HG03139 (cell line): ENCODE results near the gene GEMIN5.
"Not testable (repeated sequence)": the region's sequence is repeated elsewhere in the genome, so short reads cannot be mapped to it uniquely, and the experiment has no call there.

Source experiments
- ATAC-seq: cut with Tn5 transposase; IDR thresholded peaks from one replicate; pipeline ENCODE4 v1.9.1; 2021; ENCODE audit not compliant: unreplicated experiment

Gene GEMIN5

DNA sequence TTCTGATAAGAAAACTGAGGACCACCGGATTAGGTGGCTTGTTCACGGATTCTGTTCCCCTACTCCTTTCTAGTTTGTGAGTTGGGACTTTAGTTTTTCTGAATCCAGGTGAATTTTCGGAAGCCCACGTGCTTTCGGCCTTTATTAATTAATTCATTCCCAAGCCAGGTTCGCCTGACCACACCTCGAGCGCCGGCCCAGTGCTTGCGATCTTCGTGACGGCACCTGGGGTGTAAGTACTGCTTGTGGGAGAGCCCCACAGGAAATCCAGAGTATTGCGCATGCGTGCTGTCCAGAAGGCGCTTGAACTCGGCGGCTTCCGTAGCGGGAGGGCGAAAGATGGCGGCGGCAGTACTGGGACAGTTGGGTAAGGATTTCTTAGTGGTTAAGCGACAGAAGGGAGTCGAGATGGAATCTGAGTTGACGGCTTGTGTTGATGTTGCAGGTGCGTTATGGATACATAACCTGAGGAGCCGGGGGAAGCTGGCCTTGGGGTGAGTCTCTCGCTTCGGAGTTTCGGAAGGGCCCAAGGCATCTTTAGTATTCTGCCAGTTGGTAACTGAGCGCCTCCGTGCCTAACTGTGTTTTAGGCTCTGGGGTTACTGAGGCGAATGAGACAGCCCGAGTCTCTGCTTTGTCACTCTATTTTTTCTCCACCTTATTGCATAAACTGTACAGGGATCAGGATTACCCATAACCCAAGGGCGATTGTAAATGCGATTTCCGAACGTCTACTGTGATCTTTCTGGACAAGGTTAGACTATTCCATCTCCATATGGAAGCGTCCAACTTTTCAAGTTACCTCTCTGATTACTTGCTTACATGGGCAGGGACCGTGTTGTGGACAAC is 3.0 kb upstream of the GEMIN5 start, which contains the start of gene MRPL22:
Gene MRPL22 (plus strand): TSS at position 302 of the 849 bp plus-strand sequence. CDS start 38 bp downstream, at position 340.
- peak; percentile 41 for ATAC-seq

DNA sequence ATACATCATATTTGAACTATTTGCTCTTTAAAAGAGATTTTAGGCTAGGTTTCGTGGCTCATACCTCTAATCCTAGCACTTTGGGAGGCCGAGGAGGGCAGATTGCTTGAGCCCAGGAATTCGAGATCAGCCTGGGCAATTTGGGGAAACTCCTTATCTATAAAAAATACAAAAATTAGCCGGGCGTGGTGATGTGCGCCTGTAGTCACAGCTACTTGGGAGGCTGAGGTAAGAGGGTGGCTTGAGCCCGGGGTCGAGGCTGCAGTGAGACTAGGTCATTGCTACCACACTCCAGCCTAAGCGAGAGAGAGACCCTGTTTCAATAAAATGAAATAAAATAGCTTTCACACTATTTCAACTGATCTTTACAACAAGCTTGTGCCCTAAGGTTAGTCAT is 2.4 kb upstream of the GEMIN5 start:
- no peak for ATAC-seq

DNA sequence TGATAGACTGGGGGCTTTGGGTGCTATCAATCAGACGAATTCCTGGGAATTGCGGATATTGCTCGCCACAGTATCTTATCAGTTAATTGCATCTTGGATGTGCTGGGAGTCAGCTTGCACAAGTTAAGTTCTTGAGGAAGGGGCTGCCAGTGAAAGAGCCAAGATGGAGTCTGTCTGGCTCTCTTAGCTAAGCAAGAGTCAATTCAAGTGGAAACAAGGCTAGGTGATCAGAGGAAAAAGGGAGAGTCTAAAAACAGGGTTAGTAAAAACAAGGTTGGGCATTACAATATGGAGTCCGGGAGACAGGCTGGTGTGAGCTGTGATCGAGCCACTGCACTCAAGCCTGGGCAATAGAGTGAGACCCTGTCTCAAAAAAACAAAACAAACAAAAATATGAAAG is 1.4 kb upstream of the GEMIN5 start:
- not testable (repeated sequence) for ATAC-seq

DNA sequence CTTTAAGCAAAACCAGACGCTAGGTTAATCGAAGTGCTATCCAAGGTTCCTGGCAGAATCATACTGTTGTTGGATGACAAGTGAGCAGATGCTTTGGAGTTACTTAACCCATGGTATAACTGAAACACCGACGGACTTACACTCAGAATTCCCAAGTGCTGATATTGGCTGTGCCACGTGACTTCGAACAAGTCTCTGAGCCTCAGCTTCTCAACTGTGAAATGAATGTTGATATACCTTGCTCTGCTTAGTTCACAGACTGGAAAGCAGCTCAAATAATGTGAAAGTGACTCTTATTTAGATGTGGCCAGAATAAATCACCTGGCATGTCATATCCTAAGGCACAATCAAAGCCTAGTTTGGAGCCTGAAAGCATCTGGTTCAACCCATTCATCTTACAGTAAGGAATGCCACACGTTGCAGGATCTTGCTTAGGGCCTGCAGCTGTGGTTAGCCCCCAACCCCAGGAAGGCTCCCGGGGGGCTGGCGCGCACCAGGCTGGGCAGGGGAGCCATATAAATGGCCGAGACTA is 759 bp downstream of the GEMIN5 start:
- no peak for ATAC-seq

DNA sequence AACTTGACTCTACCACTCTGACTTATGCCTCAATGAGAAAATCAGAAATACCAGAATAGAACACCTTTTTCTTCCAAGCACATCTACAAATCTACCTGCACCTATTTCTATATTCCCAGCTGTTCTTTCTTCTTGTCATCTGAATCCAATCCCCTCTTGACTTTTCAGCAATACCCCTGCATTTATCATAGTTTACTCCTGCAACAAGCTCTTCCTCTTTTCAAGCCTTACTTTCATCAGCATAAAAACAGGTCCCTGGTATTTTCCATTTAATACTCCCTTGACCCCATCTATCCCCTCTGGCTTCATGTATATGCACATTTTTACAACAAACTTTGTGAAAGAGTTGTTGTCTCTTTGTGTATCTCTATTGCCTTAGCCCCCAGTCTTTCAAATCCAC is 3.1 kb downstream of the GEMIN5 start:
- no peak for ATAC-seq

DNA sequence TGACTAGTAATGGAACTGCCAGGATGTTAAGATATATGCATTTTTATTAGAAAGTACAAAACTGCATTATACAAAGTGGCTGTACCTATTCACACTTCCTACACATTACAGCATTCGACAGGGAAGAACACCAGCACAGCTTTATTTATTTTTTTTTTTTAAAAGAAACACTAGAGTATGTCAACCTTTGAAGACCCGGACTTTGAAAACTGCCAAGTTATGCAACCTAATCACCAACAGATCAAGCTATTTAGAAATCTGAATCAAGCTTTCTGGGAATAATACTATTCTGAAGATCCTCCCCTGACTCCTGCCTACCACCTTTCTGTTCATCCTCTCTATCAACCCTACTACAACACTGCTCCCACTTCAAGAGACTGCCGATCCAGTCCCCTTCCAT is 4.5 kb downstream of the GEMIN5 start:
- ATAC-seq: no peak

DNA sequence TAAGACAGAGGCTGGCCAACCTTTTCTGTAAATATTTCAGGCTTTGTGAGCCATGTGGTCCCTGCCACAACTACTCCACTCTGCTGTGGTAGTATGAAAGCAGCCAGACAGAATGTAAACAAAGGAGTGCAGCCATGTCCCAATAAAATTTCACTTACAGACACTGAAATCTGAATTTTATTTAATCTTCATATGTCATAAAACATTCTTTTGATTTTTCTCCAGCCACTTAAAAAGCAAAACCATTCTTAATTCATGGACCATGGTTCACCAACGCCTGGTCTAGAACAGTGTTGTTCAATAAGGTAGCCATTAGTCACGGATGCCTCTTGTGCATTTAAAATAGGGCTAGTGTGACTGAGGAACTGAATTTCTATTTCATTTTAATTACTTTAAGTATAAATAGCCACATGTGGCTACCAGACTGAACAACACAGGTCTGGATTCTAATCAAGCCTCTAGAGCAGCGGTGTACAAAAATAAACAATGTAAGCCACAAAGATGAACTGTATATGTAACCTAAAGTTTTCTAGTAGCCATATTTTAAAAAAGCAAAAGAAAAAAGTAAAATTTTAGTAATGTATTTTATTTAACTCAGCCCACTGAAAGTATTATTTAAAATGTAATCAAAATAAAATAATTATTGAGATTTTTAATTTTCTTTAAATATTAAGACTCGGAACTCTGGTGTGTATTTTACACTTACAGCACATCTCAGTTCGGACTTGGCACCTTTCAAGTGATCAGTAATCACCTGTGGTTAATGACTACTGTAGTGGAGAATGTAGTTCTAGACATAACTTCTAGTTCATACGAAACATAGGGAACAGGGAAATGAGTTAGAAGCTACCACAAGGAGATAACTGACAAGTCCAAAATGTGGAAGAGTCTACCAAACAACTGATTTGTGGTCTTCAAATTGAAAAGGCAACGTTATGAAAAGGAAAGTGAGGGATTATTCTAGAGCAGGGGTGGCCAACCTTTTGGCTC is 14.3 kb downstream of the GEMIN5 start:
- no peak for ATAC-seq

DNA sequence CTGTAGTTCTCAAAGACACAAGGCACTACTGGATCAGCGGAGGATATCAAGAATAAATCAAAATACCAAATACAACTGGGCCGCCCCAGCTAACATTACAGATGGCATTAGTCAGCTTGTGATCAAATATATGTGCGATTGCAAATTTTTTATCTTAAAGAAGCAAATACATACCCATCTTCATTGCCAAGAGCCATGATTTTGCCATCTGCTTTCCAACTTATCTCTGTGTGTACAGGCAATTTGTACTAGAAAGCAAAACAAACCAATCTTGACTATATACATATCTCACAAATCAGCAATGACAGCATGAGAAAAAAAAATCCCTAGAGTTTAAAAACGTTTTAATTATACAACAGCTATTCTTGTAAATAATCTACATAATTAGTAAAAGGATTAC is 20.3 kb downstream of the GEMIN5 start:
- no peak for ATAC-seq

DNA sequence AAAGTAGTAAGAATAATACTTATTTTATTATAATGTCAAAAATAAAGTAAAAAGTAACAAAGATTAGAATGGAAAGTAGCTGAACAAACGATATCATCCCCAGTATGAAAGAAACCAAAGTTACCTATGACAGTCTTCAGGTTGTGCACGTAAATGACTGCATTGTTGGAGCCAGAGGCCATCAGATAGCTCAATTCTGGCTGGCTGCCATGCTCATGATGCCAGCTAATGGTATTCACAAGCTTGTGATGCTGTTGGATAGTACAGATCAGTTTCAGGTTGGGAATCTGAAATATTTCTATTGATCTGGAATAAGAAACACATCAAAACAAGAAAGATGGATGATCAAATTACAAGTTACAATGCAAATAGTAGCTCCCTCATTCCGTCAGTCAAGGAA is 21.1 kb downstream of the GEMIN5 start:
- no peak for ATAC-seq

DNA sequence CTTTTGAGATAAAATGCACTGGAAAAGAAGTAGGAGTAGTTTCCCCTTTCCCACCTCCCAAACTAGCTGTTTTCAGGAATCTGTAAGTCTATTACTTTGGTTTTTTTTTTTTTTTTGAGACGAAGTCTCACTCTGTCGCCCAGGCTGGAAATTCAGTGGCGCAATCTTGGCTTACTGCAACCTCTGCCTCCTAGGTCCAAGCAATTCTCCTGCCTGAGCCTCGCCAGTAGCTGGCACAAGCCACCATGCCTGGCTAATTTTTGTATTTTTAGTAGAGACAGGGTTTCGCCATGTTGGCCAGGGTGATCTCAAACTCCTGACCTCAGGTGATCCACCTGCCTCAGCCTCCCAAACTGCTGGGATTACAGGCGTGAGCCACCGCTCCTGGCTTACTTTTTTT is 32.4 kb downstream of the GEMIN5 start:
- not testable (repeated sequence) for ATAC-seq

DNA sequence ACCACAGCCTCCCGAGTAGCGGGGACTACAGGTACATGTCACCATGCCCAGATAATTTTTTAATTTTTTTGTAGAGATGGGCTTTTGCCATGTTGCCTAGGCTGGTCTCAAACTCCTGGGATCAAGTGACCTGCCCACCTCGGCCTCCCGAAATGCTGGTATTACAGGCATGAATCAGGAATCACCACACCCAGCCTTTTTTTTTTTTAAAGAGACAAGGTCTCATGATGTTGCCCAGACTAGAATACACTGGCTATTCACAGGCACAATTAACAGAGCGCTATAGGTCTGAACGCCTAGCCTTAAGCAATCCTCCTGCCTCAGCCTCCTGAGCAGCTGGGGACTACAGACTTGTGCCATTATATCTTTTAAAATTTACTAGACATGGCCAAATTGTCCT is 36.1 kb downstream of the GEMIN5 start:
- ATAC-seq: no peak

DNA sequence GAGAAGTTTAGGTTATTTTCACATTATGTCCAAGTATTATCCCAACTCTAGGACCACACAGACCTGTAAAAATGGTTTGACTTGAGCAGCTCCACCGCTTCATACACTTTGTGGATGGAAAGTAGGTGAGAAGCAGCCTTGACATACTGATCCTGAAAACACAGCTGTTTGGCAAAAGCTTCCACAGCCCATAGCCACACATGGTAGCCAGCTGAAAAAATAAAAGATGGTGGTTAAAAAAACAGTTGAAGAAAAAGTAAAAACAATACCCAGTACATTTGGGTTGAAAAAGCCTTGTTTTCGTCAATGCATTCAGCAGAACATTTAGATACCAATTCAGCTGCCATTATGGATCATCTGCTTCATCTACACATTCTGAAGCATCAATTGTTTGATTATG is 36.7 kb downstream of the GEMIN5 start:
- no peak for ATAC-seq

DNA sequence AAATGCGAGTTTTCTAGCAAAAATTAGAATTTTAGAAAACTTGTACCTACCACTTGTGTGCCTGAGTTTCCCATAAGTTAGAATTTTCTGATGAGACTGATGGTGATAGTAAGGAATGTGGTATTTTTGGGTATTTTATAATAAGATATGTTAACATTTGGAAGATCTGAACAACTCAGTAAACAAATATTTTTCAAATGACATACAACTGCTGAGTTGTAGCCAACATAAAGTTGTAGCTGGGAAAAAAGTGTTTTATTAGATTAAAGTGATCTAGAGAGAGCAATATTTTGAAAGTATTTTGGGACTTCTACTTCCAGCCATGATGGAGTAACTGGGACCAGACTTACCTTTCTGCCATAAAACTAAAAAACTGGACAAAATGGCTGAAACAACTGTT is 37.9 kb downstream of the GEMIN5 start:
- ATAC-seq: no peak

DNA sequence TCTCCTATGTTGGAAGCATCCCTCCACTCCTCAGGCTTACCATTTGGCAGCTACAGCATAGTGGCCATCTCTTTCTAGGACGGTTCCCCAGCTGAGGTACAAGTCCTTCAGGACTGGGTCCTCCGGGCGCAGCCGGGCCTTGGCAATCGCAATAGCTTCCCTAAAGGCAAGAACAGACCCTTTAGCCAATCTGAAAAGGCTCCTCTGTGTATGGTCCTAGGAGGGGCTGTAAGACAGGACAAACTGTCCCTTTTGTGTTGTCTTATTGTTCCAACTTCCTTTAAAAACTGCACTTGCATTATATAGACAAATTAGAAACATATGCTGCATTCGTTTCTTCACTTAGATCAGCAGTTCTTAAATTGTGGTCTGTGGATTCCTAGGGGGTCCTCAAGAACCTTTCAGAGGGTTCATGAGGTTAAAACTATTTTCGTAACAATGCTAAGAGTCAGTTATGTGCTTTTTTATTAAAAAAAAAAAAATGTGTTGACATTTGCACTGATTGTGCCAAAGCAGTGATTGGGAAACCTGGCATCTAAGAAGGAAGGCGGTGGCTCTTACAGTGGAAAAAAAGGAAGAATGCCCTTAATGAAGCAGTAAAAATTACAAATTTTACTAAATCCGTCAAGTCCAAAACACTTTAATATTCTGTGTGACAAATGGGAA is 38.7 kb downstream of the GEMIN5 start:
- no peak for ATAC-seq

DNA sequence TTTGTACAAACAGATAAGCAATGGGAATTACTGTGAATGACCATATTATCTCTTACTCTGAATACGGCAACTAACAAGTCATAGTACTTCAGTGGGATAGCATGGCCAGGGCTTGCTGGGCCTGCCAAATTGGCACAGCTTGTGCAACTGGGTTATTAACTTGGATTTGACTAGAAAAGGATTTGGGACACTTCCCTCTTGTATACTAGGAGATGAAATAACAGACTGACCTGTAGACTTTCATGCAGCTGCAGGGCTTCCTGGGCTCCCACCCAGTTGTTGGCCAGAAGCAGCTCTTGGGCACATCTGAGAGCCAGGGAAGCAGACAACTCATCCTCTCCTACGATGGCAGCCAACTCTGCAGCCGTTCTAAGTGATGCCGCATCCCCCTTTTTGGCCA is 39.8 kb downstream of the GEMIN5 start:
- no peak for ATAC-seq

DNA sequence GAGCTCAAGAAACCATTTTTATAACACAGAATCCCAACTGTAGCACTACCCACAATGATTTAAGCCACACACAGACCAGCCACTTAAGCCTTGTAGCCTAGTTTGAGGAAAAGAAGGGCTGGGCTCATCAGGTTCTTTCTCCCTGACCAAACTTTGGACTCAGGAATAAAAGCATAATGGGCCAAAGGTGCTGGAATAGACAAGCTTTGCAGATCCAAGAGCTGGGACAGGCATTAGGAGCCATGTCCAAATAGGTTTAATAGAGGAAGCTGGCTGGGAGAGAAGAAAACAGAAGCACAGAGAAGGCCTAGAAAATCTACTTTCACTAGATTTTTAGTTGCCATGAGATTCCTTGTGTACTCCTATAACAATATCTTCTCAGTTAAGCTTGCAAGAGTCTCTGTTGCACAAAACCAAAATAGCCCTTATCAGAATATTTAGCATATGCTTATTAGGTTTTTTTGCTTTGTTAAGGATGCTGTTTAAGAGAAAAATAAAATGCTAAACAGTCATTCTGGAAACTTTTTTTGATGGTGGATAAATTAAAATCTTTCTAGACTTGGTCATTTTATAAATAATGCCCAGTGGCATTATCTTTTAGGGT is 41.3 kb downstream of the GEMIN5 start:
- ATAC-seq: no peak

DNA sequence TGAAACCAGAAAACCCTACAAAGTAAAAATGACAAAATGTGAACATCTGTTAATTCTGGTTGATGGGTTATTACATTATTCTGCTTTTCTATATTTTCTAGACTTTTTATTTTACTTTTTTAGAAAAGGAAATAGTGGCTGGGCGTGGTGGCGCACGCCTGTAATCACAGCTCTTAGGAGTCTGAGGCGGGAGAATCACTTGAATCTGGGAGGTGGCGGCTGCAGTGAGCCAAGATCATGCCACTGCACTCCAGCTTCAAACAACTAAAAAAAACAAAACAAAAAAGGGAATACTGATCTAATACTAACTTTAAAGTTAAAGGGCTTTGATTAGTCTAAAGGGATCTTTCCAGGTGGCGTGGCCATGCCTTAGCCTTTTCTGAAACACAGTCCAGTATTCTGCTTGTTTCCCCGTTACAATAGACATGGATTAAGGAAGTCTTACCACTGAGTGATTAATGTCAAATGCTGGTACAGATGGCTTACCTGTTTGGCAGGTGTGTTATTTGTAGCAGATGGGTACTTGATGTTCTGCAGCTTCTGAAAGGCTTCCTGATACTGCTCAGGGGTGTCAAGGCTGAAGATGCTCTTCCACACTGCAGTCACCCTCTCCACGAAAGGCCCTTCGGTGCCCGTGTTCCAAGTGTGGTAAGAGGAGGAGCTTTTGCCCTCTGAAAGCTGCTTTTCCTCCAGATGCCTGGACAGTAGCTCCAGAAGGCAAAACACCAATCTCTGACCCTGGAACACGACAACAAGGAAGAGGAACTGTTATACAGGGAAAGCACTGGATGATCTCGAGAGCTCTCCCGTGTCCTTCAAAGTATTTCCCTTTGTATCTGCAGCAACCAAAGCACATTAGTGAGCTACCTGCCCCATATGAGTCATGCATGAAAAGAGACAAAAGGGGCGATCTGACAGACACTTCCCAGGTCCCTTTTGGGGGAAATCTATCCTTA is 42.1 kb downstream of the GEMIN5 start:
- ATAC-seq: no peak

DNA sequence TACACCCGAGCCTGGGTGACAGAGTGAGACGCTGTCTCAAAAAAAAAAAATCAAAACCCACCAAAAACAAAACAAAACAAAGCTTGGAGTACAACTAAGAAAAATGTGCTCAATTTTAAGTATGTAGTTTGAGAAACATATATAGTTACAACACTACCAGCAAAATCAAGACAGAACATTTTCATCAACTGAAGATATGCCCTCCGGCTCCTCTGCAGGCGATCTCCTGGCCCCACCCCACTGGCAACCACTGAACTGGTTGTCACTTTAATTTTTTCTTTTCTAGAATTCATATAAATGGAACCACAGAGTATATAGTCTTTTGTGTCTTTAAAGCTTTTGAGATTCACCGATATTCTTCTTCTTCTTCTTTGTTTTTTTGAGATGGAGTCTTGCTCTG is 44.6 kb downstream of the GEMIN5 start:
- no peak for ATAC-seq

DNA sequence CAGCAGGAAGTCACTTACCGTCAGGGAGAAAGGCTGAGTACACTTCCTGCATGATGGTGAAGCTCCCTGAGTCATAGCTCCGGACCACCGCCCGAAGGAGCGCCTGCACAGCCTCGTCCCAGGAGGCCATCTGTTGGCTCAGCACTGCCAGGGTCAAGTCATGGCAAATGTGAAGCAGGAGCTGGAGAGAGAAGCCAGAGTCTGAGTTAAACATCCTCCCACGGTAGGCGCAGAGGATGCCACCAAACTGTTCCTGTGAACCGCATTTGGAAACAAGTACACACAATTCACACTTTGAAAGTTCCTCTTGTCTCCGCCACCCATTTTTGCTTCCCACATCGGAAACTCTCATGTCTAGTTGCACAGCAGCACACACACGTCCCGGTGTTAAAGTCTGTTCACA is 45.6 kb downstream of the GEMIN5 start:
- no peak for ATAC-seq
